Measurements from ENCODE around the gene ANKRD44.
"Not testable (repeated sequence)": the region's sequence is repeated elsewhere in the genome, so short reads cannot be mapped to it uniquely, and the experiment has no call there.

The ANKRD44 gene

GRCh38 chr2:197287596-197287932 lies 23.0 kb downstream of the ANKRD44 start:
- not testable (repeated sequence) for DNase-seq (ENCODE audit: low read depth)

GRCh38 chr2:197286805-197287595 lies 23.6 kb downstream of the ANKRD44 start:
- no peak for DNase-seq (ENCODE audit: low read depth)

GRCh38 chr2:197285361-197285760 lies 25.2 kb downstream of the ANKRD44 start:
- DNase-seq (ENCODE audit: low read depth) = no peak

DNA sequence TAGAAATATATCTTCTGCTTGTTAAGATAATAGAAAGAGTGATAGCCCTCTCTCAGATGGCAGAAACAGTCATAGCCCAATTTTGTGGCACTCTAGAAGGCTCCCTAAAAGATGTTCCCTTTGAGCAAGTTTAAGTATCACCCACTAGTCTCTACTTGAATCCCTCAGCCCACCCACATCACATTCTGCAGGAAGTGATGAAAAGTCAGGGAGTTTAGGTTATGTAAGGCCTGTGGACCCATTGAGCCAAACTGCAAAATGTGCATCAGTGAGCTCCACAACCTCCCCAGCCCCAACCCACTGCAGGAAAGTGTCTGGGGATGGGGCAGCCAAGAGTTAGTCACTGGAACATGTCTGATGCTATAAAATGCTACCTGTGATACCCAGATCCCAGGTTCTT lies 25.6 kb downstream of the ANKRD44 start:
- DNase-seq (ENCODE audit: low read depth) = no peak

- no peak for DNase-seq (ENCODE audit: low read depth)
Measured at GRCh38 chr2:197281421-197281820, 29.2 kb downstream of the ANKRD44 start.

- DNase-seq (ENCODE audit: low read depth) = no peak
Measured at GRCh38 chr2:197280015-197280702, 30.4 kb downstream of the ANKRD44 start.

- no peak for DNase-seq (ENCODE audit: low read depth)
Measured at GRCh38 chr2:197278799-197279763, 31.5 kb downstream of the ANKRD44 start.

DNA sequence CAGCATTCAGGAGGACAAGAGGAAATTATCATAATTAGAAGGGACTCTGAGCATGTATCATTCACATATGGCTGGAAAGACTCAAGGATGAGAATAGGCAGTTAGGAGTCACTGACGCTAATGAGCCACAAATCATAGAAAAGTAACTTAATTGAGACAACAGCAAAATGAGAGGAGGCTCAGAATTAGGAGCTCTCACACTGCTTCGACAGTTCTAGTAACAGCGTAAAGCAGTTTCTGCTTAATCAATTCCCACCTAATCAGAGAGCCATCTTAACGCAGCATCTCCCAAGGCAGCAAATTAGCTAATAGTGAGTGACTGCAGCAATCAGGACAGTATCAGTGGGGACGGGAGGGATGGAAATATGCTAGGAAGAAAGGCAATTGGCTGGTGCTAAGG lies 32.8 kb downstream of the ANKRD44 start:
- no peak for DNase-seq (ENCODE audit: low read depth)

DNA sequence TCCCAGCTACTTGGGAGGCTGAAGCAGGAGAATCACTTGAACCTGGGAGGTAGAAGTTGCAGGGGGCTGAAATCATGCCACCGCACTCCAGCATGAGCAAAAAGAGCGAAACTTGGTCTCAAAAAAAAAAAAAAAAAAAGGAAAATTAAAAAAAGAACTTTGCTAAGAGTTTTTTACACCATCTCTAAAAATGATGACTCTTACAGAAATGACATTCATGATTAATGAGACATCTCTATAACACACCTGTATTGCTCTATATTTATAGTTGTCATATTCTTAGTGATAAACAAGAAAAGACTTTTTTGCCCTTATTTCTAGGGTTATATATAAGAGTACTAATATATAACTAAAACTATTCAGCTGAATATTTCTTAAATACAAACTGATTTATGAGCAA lies 34.4 kb downstream of the ANKRD44 start:
- DNase-seq (ENCODE audit: low read depth) = no peak

DNA sequence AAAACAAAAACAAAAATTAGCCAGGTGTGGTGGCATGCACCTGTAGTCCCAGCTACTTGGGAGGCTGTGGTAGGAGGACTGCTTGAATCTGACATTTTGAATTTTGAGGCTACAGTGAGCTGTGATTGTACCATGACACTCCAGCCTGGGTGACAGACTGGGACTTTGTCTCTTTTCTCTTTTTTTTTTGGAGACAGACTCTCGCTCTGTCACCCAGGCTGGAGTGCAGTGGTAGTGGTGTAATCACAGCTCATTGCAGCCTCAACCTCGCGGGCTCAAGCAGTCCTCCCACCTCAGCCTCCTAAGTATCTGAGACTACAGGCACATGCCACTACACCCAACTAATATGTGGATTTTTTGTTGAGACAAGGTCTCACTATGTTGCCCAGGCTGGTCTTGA lies 35.6 kb downstream of the ANKRD44 start:
- DNase-seq (ENCODE audit: low read depth) = no peak

- no peak for DNase-seq (ENCODE audit: low read depth)
Measured at GRCh38 chr2:197274349-197274748, 36.2 kb downstream of the ANKRD44 start.

- no peak for DNase-seq (ENCODE audit: low read depth)
Measured at GRCh38 chr2:197273485-197273884, 37.1 kb downstream of the ANKRD44 start.

DNA sequence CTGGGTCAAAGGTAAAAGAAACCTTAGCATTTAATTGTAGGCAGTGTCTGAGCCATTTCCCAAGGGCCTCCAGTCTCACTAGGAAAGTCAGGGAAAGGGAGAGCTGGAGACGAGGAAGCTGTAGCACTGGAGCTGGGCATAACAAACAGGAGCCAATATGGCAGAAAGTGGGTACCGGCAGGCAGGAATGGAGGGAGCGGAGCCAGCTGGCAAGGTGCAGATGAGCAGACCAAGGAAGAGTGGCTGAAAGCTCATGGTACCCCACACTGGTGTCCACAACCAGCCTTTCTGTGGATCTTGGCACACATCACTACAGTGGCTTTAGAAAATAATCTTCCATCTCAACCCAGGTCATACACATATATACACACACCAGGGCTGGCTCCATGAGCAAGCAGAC lies 40.0 kb downstream of the ANKRD44 start:
- DNase-seq (ENCODE audit: low read depth) = no peak

- DNase-seq (ENCODE audit: low read depth) = no peak
Measured at GRCh38 chr2:197269815-197270214, 40.8 kb downstream of the ANKRD44 start.

DNA sequence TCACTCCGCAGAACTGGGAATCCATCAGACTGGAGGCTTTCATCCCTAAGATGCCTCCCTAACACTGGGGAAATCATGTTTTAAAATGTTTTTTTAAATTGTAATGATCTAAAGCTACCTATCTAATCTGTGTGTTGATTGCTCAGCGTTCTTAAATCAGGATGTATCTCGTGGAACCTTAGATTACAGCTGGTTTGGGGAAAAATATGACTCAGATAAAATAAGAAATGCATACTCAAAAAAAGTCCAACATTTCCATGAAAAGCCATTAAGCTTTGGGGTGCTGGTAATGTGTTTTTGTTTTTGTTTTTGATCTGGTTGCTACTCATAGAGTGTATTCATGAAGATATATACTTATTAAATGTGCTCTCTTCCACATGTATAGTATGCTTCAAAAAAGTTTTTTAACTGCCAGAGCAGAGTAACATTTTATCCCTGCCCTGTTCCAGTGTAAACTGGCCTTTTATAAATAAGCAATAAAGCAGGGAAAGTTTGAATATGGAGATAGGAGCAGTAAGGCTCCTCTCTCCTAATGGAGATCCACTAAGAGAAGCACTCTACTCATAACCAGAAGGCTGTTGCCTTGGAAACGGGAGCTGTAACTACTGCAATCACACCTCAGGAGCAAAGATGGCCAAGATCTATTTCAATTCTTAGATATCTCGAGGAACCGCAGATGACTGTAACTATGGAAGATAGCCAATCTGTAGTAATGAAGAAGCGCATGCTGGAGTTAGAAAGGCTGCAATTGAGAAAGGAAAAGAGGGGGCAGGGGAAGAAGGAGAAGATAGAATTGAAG lies 41.6 kb downstream of the ANKRD44 start:
- no peak for DNase-seq (ENCODE audit: low read depth)

- DNase-seq (ENCODE audit: low read depth) = no peak
Measured at GRCh38 chr2:197266477-197266876, 44.1 kb downstream of the ANKRD44 start.

- no peak for DNase-seq (ENCODE audit: low read depth)
Measured at GRCh38 chr2:197265924-197266323, 44.7 kb downstream of the ANKRD44 start.

- no peak for DNase-seq (ENCODE audit: low read depth)
Measured at GRCh38 chr2:197265036-197265435, 45.5 kb downstream of the ANKRD44 start.

DNA sequence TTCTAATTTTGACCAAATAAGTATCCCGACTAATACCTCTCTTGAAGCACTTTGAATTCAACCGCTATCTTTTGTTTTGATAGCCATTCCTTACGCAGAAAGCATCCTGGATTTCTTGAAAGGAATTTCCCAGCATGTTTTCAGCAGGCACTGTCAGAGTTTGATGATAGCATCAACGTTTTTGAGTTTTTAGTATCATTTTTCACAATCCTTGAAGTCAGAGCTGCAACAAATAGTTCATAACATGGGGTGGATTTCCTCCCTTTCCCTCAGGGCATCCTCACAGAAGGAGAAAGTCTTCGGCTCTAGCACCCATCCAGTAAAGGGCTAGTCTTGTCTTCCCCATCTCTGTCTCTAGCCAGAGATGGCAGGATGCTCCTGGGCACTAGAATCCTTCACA lies 46.2 kb downstream of the ANKRD44 start:
- DNase-seq (ENCODE audit: low read depth) = no peak

DNA sequence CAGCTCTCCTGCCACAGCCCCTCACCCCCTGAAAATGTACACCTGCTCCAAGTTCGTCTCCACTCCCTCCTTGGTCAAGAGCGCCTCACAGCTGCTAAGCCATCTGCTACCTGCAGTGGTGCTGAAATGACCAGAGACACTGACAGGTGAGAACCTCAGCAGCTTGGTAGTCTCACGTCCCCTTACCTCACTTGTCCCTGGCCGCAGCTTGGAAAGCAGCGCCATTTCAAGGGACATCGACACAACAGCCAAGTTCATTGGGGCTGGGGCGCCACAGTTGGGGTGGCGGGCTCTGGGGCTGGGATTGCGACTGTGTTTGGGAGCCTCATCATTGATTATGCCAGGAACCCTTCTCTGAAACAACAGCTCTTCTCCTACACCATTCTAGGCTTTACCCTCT lies 47.5 kb downstream of the ANKRD44 start:
- no peak for DNase-seq (ENCODE audit: low read depth)

DNA sequence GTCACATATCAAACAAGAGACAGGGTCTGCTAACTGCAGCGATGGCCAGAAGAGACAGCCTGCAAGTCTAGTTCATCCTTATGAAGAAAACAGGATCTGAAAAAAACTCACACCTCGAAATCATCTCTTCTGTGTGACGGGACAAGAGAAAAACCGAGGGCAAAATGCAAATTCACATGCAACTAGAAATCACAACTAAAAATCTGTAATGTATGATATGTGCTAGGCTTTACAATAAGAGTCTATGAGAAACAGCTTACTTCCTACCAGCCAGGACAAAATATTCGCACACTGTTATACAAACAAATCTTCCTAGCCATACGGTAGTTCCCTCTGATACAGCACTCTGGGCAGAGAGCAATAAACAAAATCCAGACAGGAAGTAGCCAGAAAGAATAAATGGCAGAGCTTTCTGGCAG lies 48.8 kb downstream of the ANKRD44 start:
- DNase-seq (ENCODE audit: low read depth) = no peak
